HUDEP-2 (cell line): ENCODE data around the gene ANKHD1.
A peak's percentile ranks its signal among the peaks of the same experiment; 100 is the strongest.

Experiments used
- DNase-seq, 76 experiments: peaks; one replicate each; lab custom pipeline; 2025; ENCODE audit not compliant: unreplicated experiment in 76 of 76; lab: John Stamatoyannopoulos, UW

The ANKHD1 gene

DNA sequence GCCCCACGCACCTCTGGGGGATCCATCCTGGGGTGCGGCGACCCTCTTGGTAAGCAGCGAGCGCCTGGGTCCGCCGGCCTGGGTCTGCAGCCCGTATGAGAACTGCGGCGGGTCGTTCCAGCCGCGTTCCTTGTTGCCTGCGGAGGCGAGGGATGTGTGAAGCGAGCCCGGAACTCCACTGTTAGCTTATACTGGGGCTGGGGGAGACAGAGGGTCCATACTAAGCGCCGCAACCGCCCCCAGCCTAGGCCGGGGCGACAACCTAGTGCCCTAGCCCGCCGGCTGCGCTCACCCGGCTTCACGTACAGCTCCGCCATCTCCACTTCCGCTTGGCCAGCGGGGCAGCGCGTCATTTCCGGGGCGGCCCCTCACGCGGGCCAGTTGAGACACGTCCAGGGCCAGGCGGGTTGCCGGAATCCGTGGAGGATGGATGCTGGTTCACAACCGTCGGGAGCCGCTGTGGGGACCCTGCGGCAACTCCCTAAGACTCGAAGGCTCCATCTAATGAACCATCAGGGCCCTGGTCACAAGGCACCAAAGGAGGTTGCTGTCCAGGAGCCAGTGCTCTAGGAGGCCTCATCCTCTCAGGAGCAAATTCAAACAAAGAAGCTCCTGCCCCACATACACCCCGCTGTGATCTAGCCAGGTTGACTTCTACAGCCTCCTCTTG lies 155.6 kb downstream of the ANKHD1 start, which contains the start of gene SRA1:
Gene SRA1 (minus strand): TSS at position 338 of the 670 bp plus-strand sequence. CDS start 21 bp downstream, at position 317.
- peak in 74 of 76 experiments; percentile 8 to 90 (median 74) for DNase-seq

GRCh38 chr5:140557965-140558364 lies 156.3 kb downstream of the ANKHD1 start:
- DNase-seq, result no peak

GRCh38 chr5:140558542-140558941 lies 156.9 kb downstream of the ANKHD1 start:
- DNase-seq, result no peak

DNA sequence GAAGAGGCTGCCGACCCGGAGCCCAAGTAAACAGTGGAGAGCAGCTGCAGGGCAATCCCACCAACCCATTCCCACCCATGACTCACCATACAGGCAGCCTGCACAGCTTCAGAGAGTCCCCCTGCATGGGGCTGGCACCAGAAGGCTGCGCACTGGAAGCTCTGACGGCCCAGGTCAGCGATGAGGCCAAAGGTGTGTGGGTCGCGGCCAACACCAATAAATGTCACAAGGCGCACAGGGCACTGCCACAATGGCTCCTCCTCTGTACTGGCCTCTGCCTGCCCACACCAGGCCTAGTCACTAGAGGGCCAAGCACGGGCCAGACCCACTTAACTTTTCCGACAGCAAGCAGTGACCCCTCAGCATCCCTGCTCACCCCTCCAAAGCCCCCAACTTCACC lies 158.6 kb downstream of the ANKHD1 start:
- DNase-seq, result no peak

- DNase-seq, result no peak
Measured at GRCh38 chr5:140561753-140562523, 160.3 kb downstream of the ANKHD1 start.

- DNase-seq, result no peak
Measured at GRCh38 chr5:140563596-140563995, 162.0 kb downstream of the ANKHD1 start.

DNA sequence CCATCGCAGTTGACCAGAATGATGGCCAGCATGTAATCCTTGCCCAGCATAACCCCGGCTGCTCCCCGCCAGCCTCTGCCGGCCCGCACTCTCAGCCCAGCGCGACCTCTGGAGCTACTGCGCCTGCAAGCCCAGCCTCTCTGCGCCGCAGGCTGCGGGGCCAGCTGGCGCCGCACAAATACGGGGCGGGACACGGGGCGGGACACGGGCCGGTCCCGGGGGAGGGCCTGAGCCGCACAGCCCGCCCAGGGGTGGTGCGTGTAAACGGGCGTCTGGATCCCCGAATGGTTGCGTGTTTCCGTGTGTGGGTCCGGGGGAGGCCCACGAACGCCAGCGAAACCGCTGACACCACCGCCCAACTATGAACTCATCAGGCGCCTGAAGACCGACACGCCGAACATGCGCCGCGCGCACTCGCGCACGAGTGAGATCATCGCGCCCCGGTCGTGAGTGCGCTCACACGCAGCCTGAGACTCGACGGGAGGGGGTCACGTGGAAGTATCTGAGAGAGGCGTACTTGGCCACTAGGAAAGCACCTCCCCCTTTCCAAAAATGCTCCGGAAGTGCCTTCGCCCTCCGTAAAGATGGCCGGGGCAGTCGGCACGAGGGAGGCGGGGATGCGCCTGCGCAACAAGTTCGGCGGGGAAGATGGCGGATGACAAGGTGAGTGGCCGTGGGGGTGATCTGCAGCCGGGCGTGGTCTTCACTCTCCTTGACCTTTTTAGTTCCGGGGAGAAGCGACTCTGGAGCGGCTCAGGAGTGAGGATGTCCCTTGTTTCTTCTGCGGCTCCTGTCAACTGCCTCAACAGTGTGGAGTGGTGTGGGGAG lies 162.8 kb downstream of the ANKHD1 start, which contains the start of the genes APBB3 and SLC35A4:
Gene APBB3 (minus strand): TSS at position 403 of the 828 bp plus-strand sequence. CDS start 353 bp downstream, at position 50.
Gene SLC35A4 (plus strand): TSS at position 633 of the 828 bp plus-strand sequence. CDS start 2,342 bp downstream, outside the sequence.
- DNase-seq, result peak in 75 of 76 experiments; percentile 63 to 98 (median 93)

- DNase-seq, result peak in 1 of 76 experiments; percentile 46
Measured at GRCh38 chr5:140565024-140565779, 163.6 kb downstream of the ANKHD1 start.

DNA sequence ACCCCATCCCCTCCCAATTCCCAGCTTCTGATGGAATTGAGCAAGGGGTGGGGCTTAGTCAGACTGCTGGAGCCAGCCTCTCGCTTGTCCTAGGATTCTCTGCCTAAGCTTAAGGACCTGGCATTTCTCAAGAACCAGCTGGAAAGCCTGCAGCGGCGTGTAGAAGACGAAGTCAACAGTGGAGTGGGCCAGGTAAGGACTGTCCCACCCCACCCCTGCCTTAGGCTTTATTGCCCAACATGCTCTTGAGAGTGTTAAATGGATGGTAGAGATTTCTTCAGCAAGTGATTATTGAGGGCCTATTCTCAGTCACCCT lies 164.1 kb downstream of the ANKHD1 start:
- no peak for DNase-seq

DNA sequence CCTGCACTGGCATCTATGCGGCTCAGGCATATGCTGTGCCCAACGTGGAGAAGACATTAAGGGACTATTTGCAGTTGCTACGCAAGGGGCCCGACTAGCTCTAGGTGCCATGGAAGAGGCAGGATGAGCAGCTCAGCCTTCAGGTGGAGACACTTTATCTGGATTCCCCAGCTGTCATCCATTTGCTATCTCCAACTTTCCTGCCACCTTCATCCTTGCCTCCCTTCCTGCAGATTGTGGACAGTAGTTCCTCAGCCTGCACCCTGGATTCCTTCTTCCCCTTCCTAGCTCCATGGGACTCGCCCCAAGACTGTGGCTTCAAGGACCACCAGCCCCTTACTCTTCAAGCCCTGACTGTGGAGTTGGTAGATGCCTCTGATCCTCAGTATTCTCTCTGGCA lies 165.0 kb downstream of the ANKHD1 start:
- DNase-seq, result no peak

- DNase-seq, result no peak
Measured at GRCh38 chr5:140567136-140567818, 165.6 kb downstream of the ANKHD1 start.

DNA sequence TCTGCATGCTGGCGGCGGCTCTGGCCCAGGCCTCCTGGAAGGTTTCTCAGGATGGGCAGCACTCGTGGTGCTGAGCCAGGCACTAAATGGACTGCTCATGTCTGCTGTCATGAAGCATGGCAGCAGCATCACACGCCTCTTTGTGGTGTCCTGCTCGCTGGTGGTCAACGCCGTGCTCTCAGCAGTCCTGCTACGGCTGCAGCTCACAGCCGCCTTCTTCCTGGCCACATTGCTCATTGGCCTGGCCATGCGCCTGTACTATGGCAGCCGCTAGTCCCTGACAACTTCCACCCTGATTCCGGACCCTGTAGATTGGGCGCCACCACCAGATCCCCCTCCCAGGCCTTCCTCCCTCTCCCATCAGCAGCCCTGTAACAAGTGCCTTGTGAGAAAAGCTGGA lies 166.2 kb downstream of the ANKHD1 start:
- no peak for DNase-seq

DNA sequence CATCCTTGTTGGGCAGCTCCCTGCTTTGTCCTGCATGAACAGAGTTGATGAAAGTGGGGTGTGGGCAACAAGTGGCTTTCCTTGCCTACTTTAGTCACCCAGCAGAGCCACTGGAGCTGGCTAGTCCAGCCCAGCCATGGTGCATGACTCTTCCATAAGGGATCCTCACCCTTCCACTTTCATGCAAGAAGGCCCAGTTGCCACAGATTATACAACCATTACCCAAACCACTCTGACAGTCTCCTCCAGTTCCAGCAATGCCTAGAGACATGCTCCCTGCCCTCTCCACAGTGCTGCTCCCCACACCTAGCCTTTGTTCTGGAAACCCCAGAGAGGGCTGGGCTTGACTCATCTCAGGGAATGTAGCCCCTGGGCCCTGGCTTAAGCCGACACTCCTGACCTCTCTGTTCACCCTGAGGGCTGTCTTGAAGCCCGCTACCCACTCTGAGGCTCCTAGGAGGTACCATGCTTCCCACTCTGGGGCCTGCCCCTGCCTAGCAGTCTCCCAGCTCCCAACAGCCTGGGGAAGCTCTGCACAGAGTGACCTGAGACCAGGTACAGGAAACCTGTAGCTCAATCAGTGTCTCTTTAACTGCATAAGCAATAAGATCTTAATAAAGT lies 166.9 kb downstream of the ANKHD1 start:
- no peak for DNase-seq

GRCh38 chr5:140569197-140569596 lies 167.6 kb downstream of the ANKHD1 start:
- DNase-seq, result no peak

DNA sequence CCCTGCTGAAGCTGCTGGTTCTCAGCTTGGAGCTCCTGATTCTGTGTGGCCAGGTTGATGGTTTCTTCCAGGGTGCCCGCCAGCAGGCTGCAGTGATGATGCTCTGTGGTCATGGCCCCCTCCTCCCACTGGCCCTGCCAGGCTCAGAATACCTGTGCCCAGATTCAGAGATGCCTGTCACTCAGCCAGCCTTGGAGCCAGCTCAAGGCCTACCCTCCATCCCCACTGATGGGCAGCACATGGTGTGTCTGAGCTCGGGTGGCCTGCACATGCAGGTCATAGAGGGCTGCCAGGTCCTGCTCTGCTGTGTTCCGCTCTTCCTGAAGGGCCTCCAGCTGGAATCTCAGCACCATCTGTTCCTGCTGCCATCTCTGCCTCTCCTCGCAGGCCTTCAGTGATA lies 168.4 kb downstream of the ANKHD1 start:
- DNase-seq, result no peak

GRCh38 chr5:140570488-140570887 lies 168.9 kb downstream of the ANKHD1 start:
- no peak for DNase-seq

- no peak for DNase-seq
Measured at GRCh38 chr5:140571105-140571504, 169.5 kb downstream of the ANKHD1 start.

- DNase-seq, result no peak
Measured at GRCh38 chr5:140573683-140574082, 172.1 kb downstream of the ANKHD1 start.

- DNase-seq, result peak in 14 of 76 experiments; percentile 3 to 45 (median 14)
Measured at GRCh38 chr5:140574165-140574564, 172.5 kb downstream of the ANKHD1 start.
